ENCODE measurements around the gene RPL39. TPM values are rescaled to one million over a fixed set of nuclear protein-coding genes. Genes with fewer than 3 reads are reported as not detected.

RPL39 gene
- total RNA-seq, 1 experiment from 2014 or later: 1,551 TPM

DNA sequence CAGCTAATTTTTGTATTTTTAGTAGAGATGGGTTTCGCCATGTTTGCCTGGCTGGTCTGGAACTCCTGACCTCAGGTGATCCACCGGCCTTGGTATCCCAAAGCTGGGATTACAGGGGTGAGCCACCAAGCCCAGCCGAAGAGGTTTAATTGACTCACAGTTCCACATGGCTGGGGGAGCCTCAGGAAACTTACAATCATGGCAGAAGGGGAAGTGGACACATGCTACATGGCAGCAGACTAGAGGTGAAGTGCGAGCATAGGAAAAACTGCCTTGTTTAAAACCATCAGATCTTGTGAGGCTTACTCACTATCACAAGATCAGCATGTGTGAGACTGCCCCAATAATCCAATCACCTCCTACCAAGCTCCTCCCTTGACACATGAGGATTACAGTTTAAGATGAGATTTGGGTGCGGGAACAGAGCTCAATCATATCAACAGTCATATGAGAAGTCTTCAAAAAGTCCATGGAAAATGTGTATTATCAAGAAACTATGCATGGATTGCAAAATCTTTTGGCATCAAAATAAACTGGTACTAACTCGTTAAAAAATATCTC lies 25.8 kb upstream of the RPL39 start (continued):
- no peak for TF ChIP-seq ZNF281 (CRISPR knock-in tag; IDR thresholded peaks at IDR 0.05)
- TF ChIP-seq NR2C2 (CRISPR knock-in tag; IDR thresholded peaks at IDR 0.05): no peak

- ChIA-PET CTCF (interaction anchor here (0.8 kb wide), 1 partner anchor 72 kb away, joined by 3 read pairs; no protein-coding TSS in a partner anchor), POLR2A (interaction anchor here (0.6 to 0.7 kb wide), 2 partner anchors 25 to 291 kb away, joined by 3 to 4 read pairs; partner anchors contain the start of gene RPL39)
- Mint-ChIP-seq H3K4me3 (no peak overlapping the region), H3K4me1 (no peaks in the 10 kb centered on the region), H3K36me3 (no peaks in the 10 kb centered on the region), H3K27me3 (ENCODE audit: low read depth) (no peaks in the 10 kb centered on the region; the same call in 1 of the 2 replicates), H3K9me3 (no peaks in the 10 kb centered on the region), H3K27ac (no peak overlapping the region)
- DNase-seq (ENCODE audit: low spot score): no peak
- ATAC-seq: no peak
- TF ChIP-seq, protein P1, sequence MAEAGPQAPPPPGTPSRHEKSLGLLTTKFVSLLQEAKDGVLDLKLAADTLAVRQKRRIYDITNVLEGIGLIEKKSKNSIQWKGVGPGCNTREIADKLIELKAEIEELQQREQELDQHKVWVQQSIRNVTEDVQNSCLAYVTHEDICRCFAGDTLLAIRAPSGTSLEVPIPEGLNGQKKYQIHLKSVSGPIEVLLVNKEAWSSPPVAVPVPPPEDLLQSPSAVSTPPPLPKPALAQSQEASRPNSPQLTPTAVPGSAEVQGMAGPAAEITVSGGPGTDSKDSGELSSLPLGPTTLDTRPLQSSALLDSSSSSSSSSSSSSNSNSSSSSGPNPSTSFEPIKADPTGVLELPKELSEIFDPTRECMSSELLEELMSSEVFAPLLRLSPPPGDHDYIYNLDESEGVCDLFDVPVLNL (CRISPR knock-in tag; IDR thresholded peaks at IDR 0.05; ENCODE audit: borderline replicate concordance, low read depth): no peak
- TF ChIP-seq, protein P2, sequence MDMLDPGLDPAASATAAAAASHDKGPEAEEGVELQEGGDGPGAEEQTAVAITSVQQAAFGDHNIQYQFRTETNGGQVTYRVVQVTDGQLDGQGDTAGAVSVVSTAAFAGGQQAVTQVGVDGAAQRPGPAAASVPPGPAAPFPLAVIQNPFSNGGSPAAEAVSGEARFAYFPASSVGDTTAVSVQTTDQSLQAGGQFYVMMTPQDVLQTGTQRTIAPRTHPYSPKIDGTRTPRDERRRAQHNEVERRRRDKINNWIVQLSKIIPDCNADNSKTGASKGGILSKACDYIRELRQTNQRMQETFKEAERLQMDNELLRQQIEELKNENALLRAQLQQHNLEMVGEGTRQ (CRISPR knock-in tag; IDR thresholded peaks at IDR 0.05): no peak
- TF ChIP-seq SMAD3 (CRISPR knock-in tag; IDR thresholded peaks at IDR 0.05; ENCODE audit: borderline replicate concordance) (no peak), NR1H2 (CRISPR knock-in tag; IDR thresholded peaks at IDR 0.05) (no peak), IRF1 (CRISPR knock-in tag; IDR thresholded peaks at IDR 0.05) (no peak)
Measured at GRCh38 chrX:119816300-119816699, 24.9 kb upstream of the RPL39 start.

DNA sequence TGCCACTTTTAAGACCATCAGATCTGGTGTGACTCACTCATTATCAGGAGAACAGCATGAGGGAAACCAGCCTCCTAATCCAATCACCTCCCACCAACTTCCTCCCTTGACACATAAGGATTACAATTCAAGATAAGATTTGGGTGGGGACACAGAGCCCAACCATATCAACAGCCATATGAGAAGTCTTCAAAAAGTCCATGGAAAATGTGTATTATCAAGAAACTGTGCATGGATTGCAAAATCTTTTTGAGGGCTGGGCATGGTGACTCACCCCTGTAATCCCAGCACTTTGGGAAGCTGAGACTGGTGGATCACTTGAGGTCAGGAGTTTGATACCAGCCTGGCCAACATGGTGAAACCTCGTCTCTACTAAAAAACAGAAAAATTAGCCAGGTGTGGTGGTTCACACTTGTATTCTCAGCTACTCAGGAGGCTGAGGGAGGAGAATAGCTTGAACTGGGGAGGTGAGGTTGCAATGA lies 17.8 kb upstream of the RPL39 start:
- ATAC-seq (no peak), DNase-seq (ENCODE audit: low spot score) (no peak)
- ChIA-PET CTCF (interaction anchor here (0.6 kb wide), 1 partner anchor 67 kb away, joined by 6 read pairs; no protein-coding TSS in a partner anchor), POLR2A (interaction anchor here (1.0 kb wide), 1 partner anchor 44 kb away, joined by 3 read pairs; the partner anchor contains the start of gene UPF3B)
- Mint-ChIP-seq H3K4me1 (no peaks in the 10 kb centered on the region), H3K36me3 (peaks cover 3% of the 10 kb centered on the region), H3K4me3 (no peak overlapping the region), H3K27me3 (ENCODE audit: low read depth) (no peaks in the 10 kb centered on the region; the same call in 1 of the 2 replicates), H3K27ac (no peak overlapping the region), H3K9me3 (no peaks in the 10 kb centered on the region)
- no peak for TF ChIP-seq SMAD3 (CRISPR knock-in tag; IDR thresholded peaks at IDR 0.05; ENCODE audit: borderline replicate concordance)
- TF ChIP-seq FOXK1 (CRISPR knock-in tag; IDR thresholded peaks at IDR 0.05): no peak
- TF ChIP-seq FOXP1 (CRISPR knock-in tag; IDR thresholded peaks at IDR 0.05; ENCODE audit: borderline replicate concordance): no peak
- no peak for TF ChIP-seq HMGA2 (CRISPR knock-in tag; IDR thresholded peaks at IDR 0.05)
- TF ChIP-seq ATF3 (CRISPR knock-in tag; conservative IDR thresholded peaks at IDR 0.05): no peak
- TF ChIP-seq JUN (CRISPR knock-in tag; IDR thresholded peaks at IDR 0.05): no peak
- TF ChIP-seq TEAD4 (CRISPR knock-in tag; IDR thresholded peaks at IDR 0.05): no peak
- no peak for TF ChIP-seq ZNF121 (CRISPR knock-in tag; IDR thresholded peaks at IDR 0.05)
- TF ChIP-seq, protein P3, sequence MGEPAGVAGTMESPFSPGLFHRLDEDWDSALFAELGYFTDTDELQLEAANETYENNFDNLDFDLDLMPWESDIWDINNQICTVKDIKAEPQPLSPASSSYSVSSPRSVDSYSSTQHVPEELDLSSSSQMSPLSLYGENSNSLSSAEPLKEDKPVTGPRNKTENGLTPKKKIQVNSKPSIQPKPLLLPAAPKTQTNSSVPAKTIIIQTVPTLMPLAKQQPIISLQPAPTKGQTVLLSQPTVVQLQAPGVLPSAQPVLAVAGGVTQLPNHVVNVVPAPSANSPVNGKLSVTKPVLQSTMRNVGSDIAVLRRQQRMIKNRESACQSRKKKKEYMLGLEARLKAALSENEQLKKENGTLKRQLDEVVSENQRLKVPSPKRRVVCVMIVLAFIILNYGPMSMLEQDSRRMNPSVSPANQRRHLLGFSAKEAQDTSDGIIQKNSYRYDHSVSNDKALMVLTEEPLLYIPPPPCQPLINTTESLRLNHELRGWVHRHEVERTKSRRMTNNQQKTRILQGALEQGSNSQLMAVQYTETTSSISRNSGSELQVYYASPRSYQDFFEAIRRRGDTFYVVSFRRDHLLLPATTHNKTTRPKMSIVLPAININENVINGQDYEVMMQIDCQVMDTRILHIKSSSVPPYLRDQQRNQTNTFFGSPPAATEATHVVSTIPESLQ (CRISPR knock-in tag; IDR thresholded peaks at IDR 0.05): no peak
- TF ChIP-seq ERG (CRISPR knock-in tag; IDR thresholded peaks at IDR 0.05): no peak
- no peak for TF ChIP-seq IRF2 (CRISPR knock-in tag; IDR thresholded peaks at IDR 0.05; ENCODE audit: borderline replicate concordance, low read depth)
- no peak for TF ChIP-seq CBFB (CRISPR knock-in tag; IDR thresholded peaks at IDR 0.05; ENCODE audit: low read depth)
- TF ChIP-seq PRRX2 (CRISPR knock-in tag; IDR thresholded peaks at IDR 0.05): no peak
